ENCODE data around the gene CLEC18A. TPM values are rescaled to one million over a fixed set of nuclear protein-coding genes. Genes with fewer than 3 reads are reported as not detected.

The CLEC18A gene
- total and polyA plus RNA-seq, 2 experiments from 2014 or later, result 0.13 to 0.90 TPM

DNA sequence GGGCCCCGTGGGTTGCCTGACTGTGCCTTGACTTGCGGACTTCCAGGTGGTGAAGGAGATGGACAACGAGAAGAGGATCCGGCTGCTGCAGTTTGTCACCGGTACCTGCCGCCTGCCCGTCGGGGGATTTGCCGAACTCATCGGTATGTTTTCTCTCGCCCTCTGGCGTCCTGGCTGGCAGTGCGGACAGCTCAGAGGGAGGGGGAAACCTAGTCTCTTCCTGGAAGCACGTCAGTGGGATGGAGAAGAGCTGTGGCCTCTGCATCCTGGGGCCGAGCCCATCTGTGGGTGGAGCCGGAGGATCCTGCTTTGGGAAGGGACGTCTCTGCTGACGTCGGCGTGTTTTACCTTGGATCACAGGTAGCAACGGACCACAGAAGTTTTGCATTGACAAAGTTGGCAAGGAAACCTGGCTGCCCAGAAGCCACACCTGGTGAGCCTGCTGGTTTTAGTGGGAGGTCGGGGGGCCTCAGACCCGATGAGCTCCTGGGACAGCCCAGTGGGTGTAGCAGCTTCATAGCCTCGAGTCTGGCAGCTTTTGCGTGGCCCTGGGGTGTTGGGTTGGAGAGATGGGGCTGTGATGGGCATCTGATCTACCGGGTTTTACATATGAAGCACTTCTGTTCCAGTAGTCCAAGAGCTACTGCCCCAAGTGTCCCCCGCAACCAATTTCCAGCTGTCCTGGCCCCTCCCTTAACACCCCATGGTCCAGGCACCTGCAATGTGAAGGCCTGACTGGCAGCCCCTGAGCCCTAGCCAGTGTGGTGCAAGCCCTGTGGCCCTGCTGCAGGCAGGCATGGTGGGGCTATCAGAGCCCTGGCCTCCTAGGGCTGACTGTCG is 11.9 kb upstream of the CLEC18A start:
- Histone ChIP-seq H3K27ac (ENCODE audit: low read depth) (no peak overlapping the region), H3F3A (replicated peaks; ENCODE audit: low read depth) (0 out of 2 replicates have a peak, but pooled peaks cover 5% of the 10 kb centered on the region), H3K4me2 (no peak overlapping the region), H3K36me3 (ENCODE audit: insufficient read depth) (0 out of 2 replicates have a peak, but pooled peaks cover 6% of the 10 kb centered on the region), H4K20me1 (replicated peaks; ENCODE audit: insufficient read depth) (no peaks in the 10 kb centered on the region), H2AFZ (no peak overlapping the region), H3K4me1 (ENCODE audit: insufficient read depth) (no peaks in the 10 kb centered on the region), H3K79me2 (replicated peaks; ENCODE audit: insufficient read depth) (no peaks in the 10 kb centered on the region), H3K4me3 (no peak overlapping the region), H3K27me3 (ENCODE audit: insufficient read depth) (no peaks in the 10 kb centered on the region), H3K9me2 (ENCODE audit: insufficient read depth) (no peaks in the 10 kb centered on the region)
- peaks cover 8% of the 10 kb centered on the region for H3K4me1 Mint-ChIP-seq
- H3K27me3 Mint-ChIP-seq (ENCODE audit: insufficient read depth, low read depth, poor library complexity), result peaks cover 13% of the 10 kb centered on the region
- H3K4me3 Mint-ChIP-seq, result no peak overlapping the region
- no peaks in the 10 kb centered on the region; the same call in 2 of the 3 replicates for H3K9me3 Mint-ChIP-seq
- ATAC-seq, result peak; percentile 28
- TF ChIP-seq POLR2AphosphoS5 (IDR thresholded peaks at IDR 0.05; ENCODE audit: low read depth), result no peak
- TF ChIP-seq, protein P1, sequence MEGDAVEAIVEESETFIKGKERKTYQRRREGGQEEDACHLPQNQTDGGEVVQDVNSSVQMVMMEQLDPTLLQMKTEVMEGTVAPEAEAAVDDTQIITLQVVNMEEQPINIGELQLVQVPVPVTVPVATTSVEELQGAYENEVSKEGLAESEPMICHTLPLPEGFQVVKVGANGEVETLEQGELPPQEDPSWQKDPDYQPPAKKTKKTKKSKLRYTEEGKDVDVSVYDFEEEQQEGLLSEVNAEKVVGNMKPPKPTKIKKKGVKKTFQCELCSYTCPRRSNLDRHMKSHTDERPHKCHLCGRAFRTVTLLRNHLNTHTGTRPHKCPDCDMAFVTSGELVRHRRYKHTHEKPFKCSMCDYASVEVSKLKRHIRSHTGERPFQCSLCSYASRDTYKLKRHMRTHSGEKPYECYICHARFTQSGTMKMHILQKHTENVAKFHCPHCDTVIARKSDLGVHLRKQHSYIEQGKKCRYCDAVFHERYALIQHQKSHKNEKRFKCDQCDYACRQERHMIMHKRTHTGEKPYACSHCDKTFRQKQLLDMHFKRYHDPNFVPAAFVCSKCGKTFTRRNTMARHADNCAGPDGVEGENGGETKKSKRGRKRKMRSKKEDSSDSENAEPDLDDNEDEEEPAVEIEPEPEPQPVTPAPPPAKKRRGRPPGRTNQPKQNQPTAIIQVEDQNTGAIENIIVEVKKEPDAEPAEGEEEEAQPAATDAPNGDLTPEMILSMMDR (conservative IDR thresholded peaks at IDR 0.05; ENCODE audit: low read depth in 2 of 2), result peak in 1 of 2 experiments; percentile 33; a peak in 2 of 4 replicates
- H3K36me3 Mint-ChIP-seq (ENCODE audit: low read depth), result peaks cover 24% of the 10 kb centered on the region
- peak; percentile 44 for DNase-seq (ENCODE audit: low spot score)
- H3K27ac Mint-ChIP-seq, result no peak overlapping the region; the same call in 1 of the 2 replicates

DNA sequence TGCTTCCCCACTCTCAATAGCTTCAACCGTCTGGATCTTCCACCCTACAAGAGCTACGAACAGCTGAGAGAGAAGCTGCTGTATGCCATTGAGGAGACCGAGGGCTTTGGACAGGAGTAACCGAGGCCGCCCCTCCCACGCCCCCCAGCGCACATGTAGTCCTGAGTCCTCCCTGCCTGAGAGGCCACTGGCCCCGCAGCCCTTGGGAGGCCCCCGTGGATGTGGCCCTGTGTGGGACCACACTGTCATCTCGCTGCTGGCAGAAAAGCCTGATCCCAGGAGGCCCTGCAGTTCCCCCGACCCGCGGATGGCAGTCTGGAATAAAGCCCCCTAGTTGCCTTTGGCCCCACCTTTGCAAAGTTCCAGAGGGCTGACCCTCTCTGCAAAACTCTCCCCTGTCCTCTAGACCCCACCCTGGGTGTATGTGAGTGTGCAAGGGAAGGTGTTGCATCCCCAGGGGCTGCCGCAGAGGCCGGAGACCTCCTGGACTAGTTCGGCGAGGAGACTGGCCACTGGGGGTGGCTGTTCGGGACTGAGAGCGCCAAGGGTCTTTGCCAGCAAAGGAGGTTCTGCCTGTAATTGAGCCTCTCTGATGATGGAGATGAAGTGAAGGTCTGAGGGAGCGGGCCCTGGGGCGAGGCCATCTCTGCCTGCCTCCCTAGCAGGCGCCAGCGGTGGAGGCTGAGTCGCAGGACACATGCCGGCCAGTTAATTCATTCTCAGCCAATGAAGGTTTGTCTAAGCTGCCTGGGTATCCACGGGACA is 11.1 kb upstream of the CLEC18A start:
- H3K4me2 ChIP-seq, result no peak overlapping the region
- Mint-ChIP-seq H3K27ac (no peak overlapping the region), H3K27me3 (ENCODE audit: insufficient read depth, low read depth, poor library complexity) (peaks cover 13% of the 10 kb centered on the region), H3K4me1 (peaks cover 8% of the 10 kb centered on the region), H3K4me3 (no peak overlapping the region), H3K36me3 (ENCODE audit: low read depth) (peaks cover 24% of the 10 kb centered on the region), H3K9me3 (no peaks in the 10 kb centered on the region; the same call in 2 of the 3 replicates)
- no peaks in the 10 kb centered on the region for H3K9me2 ChIP-seq (ENCODE audit: insufficient read depth)
- H4K20me1 ChIP-seq (replicated peaks; ENCODE audit: insufficient read depth), result no peaks in the 10 kb centered on the region
- DNase-seq (ENCODE audit: low spot score), result no peak
- H3K36me3 ChIP-seq (ENCODE audit: insufficient read depth), result 0 out of 2 replicates have a peak, but pooled peaks cover 6% of the 10 kb centered on the region
- no peaks in the 10 kb centered on the region for H3K4me1 ChIP-seq (ENCODE audit: insufficient read depth)
- no peaks in the 10 kb centered on the region for H3K27me3 ChIP-seq (ENCODE audit: insufficient read depth)
- H3K4me3 ChIP-seq, result no peak overlapping the region
- no peak overlapping the region for H2AFZ ChIP-seq
- H3K27ac ChIP-seq (ENCODE audit: low read depth), result no peak overlapping the region
- ATAC-seq, result no peak
- no peaks in the 10 kb centered on the region for H3K79me2 ChIP-seq (replicated peaks; ENCODE audit: insufficient read depth)
- 0 out of 2 replicates have a peak, but pooled peaks cover 5% of the 10 kb centered on the region for H3F3A ChIP-seq (replicated peaks; ENCODE audit: low read depth)
- TF ChIP-seq STAT1 (IDR thresholded peaks at IDR 0.05; ENCODE audit: unreplicated experiment) (no peak), EZH2 (IDR thresholded peaks at IDR 0.05; ENCODE audit: low read depth, unreplicated experiment) (no peak), ZNF114 (CRISPR knock-in tag; IDR thresholded peaks at IDR 0.05) (no peak), ZNF331 (CRISPR knock-in tag; IDR thresholded peaks at IDR 0.05; ENCODE audit: low read depth) (no peak), CREB1 (CRISPR knock-in tag; IDR thresholded peaks at IDR 0.05; ENCODE audit: low read depth) (no peak), POLR2AphosphoS5 (IDR thresholded peaks at IDR 0.05; ENCODE audit: low read depth) (no peak)
- TF ChIP-seq, protein P2, sequence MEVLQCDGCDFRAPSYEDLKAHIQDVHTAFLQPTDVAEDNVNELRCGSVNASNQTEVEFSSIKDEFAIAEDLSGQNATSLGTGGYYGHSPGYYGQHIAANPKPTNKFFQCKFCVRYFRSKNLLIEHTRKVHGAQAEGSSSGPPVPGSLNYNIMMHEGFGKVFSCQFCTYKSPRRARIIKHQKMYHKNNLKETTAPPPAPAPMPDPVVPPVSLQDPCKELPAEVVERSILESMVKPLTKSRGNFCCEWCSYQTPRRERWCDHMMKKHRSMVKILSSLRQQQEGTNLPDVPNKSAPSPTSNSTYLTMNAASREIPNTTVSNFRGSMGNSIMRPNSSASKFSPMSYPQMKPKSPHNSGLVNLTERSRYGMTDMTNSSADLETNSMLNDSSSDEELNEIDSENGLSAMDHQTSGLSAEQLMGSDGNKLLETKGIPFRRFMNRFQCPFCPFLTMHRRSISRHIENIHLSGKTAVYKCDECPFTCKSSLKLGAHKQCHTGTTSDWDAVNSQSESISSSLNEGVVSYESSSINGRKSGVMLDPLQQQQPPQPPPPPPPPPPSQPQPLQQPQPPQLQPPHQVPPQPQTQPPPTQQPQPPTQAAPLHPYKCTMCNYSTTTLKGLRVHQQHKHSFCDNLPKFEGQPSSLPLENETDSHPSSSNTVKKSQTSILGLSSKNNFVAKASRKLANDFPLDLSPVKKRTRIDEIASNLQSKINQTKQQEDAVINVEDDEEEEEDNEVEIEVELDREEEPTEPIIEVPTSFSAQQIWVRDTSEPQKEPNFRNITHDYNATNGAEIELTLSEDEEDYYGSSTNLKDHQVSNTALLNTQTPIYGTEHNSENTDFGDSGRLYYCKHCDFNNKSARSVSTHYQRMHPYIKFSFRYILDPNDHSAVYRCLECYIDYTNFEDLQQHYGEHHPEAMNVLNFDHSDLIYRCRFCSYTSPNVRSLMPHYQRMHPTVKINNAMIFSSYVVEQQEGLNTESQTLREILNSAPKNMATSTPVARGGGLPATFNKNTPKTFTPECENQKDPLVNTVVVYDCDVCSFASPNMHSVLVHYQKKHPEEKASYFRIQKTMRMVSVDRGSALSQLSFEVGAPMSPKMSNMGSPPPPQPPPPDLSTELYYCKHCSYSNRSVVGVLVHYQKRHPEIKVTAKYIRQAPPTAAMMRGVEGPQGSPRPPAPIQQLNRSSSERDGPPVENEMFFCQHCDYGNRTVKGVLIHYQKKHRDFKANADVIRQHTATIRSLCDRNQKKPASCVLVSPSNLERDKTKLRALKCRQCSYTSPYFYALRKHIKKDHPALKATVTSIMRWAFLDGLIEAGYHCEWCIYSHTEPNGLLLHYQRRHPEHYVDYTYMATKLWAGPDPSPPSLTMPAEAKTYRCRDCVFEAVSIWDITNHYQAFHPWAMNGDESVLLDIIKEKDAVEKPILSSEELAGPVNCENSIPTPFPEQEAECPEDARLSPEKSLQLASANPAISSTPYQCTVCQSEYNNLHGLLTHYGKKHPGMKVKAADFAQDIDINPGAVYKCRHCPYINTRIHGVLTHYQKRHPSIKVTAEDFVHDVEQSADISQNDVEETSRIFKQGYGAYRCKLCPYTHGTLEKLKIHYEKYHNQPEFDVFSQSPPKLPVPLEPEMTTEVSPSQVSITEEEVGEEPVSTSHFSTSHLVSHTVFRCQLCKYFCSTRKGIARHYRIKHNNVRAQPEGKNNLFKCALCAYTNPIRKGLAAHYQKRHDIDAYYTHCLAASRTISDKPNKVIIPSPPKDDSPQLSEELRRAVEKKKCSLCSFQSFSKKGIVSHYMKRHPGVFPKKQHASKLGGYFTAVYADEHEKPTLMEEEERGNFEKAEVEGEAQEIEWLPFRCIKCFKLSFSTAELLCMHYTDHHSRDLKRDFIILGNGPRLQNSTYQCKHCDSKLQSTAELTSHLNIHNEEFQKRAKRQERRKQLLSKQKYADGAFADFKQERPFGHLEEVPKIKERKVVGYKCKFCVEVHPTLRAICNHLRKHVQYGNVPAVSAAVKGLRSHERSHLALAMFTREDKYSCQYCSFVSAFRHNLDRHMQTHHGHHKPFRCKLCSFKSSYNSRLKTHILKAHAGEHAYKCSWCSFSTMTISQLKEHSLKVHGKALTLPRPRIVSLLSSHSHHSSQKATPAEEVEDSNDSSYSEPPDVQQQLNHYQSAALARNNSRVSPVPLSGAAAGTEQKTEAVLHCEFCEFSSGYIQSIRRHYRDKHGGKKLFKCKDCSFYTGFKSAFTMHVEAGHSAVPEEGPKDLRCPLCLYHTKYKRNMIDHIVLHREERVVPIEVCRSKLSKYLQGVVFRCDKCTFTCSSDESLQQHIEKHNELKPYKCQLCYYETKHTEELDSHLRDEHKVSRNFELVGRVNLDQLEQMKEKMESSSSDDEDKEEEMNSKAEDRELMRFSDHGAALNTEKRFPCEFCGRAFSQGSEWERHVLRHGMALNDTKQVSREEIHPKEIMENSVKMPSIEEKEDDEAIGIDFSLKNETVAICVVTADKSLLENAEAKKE (CRISPR knock-in tag; IDR thresholded peaks at IDR 0.05), result no peak
- TF ChIP-seq, protein P1 (conservative IDR thresholded peaks at IDR 0.05; ENCODE audit: low read depth in 2 of 2), result no peak
